Tibial artery (tissue), 4 donors: ENCODE measurements around the gene FZD7.

Source experiments
- DNase-seq, 2 donors: peaks; one replicate each; pipeline ENCODE4 v3.0.0-alpha.2; 2019
- H3K27ac ChIP-seq, 2 donors: fragments of 200-600 bp; sonication (generic) in 1 of 2; 1 replicate in 1 of 2; 2 replicates in 1 of 2; pipeline ENCODE4 v1.5.1; 2018 to 2019; ENCODE audit warnings: mild to moderate bottlenecking in 1 of 2
- H3K27me3 ChIP-seq, 2 donors: fragments of 200-600 bp; sonication (generic) in 1 of 2; one replicate each; pipeline versions ENCODE4 v1.5.1 to v1.6.0; 2016 to 2019
- H3K36me3 ChIP-seq, 3 donors: fragments of 200-600 bp; sonication (generic) in 2 of 3; one replicate each; pipeline ENCODE4 v1.5.1; 2016 to 2019; ENCODE audit warnings: mild to moderate bottlenecking in 2 of 3
- H3K4me1 ChIP-seq, 4 donors: fragments of 200-600 bp; sonication (generic) in 2 of 4; 1 replicate in 3 of 4; 2 replicates in 1 of 4; pipeline ENCODE4 v1.5.1; 2016 to 2019
- H3K4me3 ChIP-seq, 2 donors: fragments of 200-600 bp; sonication (generic) in 1 of 2; 1 replicate in 1 of 2; 2 replicates in 1 of 2; pipeline ENCODE4 v1.5.1; 2018 to 2019; ENCODE audit warnings: mild to moderate bottlenecking in 2 of 2
- H3K9me3 ChIP-seq, 3 donors: fragments of 200-600 bp; sonication (generic) in 1 of 3; one replicate each; pipeline ENCODE4 v1.5.1; 2016 to 2019
- intact Hi-C: fragments of 100-400 bp; cut with DNase I; formaldehyde crosslinking; loops from one replicate; pipeline ENCODE4 v1.15.0; 2023; ENCODE audit warnings: low total_unique reads
- TF ChIP-seq, protein P1 (sequence below), 2 experiments: fragments of 200-600 bp in 1 of 2; fragments of 450-650 bp in 1 of 2; IDR thresholded peaks; one replicate each; pipeline ENCODE4 v1.5.1; 2017 to 2019; ENCODE audit warnings: antibody characterized with exemption in 2 of 2, mild to moderate bottlenecking in 1 of 2, moderate library complexity in 1 of 2

FZD7 gene

DNA sequence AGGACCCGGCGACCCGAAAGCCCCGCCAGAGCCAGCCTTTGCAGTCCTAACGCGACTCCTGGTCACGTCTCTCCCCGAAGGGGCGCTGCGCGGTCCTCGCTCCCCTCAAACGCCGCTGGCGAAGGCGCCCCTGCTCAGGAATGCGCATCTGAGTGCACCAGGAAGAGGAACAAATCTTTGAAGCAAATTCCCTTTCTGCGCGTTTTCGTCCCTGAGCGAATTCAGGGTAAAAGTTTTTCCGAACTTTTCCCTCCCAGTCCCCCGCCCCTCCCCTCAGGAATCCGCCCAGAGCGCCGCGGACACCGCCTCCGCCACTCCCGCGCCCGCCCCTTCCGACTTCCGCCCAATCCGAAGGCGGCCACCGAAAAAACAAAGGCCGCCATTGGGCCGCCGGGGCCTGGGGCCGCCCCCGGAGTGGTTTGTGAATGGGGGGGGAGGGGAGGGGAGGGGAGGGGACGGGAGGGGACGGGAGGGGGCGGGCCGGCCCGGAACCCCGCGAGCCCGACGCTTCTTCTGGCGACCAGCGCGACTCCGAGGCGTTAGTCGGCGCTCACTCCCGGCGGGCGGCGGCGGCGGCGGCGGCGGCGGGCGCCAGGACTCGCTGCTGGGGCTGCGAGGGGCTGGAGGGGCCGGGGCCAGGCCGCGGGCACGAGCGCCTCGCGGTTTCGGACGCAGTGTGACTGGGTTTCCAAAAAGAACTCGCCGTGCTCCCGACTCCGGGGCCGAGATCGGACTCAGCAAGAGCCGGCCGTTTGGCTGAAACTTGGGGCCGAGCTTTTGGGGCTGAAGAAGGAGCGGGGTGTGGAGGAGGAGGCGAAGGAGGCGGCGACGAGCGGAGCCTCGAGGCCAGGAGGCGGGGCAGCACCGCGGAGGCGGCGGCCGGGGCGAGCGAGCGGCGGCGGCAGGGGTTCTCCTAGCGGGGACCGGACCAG, at the start of gene FZD7:
Gene FZD7, plus strand, starts transcription at position 539 of the 932 bp plus-strand sequence. CDS start 793 bp downstream, outside the sequence.
- Histone ChIP-seq H3K27ac (peak within 1 kb of the TSS; percentile 99), H3K9me3 (no peaks in the 10 kb centered on the region), H3K4me1 (peaks cover 0 to 48% (median 27%) of the 10 kb centered on the region in 4 donors), H3K36me3 (no peaks in the 10 kb centered on the region), H3K4me3 (peak within 1 kb of the TSS; percentile 81 to 96), H3K27me3 (no peaks in the 10 kb centered on the region)
- intact Hi-C loops = loop anchor here (2.0 to 5.0 kb wide), 2 partner anchors 153 to 344 kb away; partner anchors contain the start of gene BMPR2
- DNase-seq = peak; percentile 91 to 97
- TF ChIP-seq, protein P1, sequence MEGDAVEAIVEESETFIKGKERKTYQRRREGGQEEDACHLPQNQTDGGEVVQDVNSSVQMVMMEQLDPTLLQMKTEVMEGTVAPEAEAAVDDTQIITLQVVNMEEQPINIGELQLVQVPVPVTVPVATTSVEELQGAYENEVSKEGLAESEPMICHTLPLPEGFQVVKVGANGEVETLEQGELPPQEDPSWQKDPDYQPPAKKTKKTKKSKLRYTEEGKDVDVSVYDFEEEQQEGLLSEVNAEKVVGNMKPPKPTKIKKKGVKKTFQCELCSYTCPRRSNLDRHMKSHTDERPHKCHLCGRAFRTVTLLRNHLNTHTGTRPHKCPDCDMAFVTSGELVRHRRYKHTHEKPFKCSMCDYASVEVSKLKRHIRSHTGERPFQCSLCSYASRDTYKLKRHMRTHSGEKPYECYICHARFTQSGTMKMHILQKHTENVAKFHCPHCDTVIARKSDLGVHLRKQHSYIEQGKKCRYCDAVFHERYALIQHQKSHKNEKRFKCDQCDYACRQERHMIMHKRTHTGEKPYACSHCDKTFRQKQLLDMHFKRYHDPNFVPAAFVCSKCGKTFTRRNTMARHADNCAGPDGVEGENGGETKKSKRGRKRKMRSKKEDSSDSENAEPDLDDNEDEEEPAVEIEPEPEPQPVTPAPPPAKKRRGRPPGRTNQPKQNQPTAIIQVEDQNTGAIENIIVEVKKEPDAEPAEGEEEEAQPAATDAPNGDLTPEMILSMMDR (IDR thresholded peaks at IDR 0.05) = no peak

DNA sequence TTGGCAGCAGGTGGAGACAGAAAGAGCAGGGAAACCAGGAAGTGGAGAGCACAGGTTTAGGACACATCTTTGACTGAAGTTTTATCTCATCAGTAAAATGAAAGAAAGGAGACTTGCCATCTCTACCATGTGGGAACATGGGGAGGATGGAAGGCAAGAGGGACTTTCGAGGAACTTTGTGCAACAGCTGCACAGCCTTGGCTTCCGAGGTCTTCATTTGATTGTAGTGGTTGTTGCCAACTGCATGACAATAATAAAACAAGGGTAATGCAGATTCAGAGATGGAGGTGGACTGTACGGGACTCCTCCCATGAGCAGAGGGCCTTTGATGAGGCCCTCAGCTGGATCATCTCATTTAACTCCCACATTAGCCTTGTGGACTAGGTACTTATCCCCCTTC, 49.3 kb upstream of the FZD7 start:
- intact Hi-C loops = no loop called here
- no peak overlapping the region for H3K27ac ChIP-seq
- H3K4me1 ChIP-seq = peaks cover 0 to 15% (median 4%) of the 10 kb centered on the region in 4 donors
- no peak for DNase-seq
- no peaks in the 10 kb centered on the region for H3K27me3 ChIP-seq
- TF ChIP-seq, protein P1 (IDR thresholded peaks at IDR 0.05) = no peak
- no peaks in the 10 kb centered on the region for H3K9me3 ChIP-seq
- H3K4me3 ChIP-seq = no peak overlapping the region
- no peaks in the 10 kb centered on the region for H3K36me3 ChIP-seq

DNA sequence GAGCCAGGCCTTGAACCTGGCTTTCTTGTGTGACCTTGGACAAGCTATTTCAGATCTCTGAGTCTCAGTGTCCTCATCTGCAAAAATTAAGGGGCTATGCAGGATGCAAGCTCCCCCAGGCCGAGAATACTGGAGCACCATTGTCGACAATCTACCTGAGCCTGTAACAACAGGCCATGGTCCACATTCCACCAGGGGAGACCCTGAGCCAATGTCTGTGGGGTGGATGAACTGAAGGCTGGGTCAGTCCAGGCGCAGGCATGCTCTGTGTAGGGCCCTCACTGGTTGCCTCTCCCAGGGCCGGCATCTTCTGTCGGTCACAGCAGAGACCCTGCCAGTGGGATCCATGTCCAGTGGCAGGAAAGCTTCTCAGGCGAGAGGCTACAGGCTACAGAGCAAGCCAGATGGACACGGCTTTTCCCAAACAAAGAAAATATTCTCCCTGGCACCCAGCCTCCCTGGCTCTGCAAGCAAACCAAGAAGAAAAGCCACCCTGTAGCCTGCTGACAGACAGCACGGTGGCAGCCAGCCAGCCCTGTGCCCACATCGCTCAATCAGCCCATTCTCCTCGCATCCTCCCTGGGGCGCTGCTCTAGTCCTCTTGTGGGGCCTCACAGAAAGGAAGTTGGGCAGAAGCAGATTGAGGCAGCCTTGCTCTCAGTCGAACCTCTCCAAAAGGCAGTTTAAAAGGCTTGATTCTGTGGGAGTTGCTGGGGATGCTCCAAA, 48.7 kb upstream of the FZD7 start:
- H3K9me3 ChIP-seq = no peaks in the 10 kb centered on the region
- peaks cover 0 to 15% (median 4%) of the 10 kb centered on the region in 4 donors for H3K4me1 ChIP-seq
- H3K27me3 ChIP-seq = no peaks in the 10 kb centered on the region
- intact Hi-C loops = no loop called here
- DNase-seq = no peak
- TF ChIP-seq, protein P1 (IDR thresholded peaks at IDR 0.05) = no peak
- H3K36me3 ChIP-seq = no peaks in the 10 kb centered on the region
- no peak overlapping the region for H3K4me3 ChIP-seq
- no peak overlapping the region for H3K27ac ChIP-seq

DNA sequence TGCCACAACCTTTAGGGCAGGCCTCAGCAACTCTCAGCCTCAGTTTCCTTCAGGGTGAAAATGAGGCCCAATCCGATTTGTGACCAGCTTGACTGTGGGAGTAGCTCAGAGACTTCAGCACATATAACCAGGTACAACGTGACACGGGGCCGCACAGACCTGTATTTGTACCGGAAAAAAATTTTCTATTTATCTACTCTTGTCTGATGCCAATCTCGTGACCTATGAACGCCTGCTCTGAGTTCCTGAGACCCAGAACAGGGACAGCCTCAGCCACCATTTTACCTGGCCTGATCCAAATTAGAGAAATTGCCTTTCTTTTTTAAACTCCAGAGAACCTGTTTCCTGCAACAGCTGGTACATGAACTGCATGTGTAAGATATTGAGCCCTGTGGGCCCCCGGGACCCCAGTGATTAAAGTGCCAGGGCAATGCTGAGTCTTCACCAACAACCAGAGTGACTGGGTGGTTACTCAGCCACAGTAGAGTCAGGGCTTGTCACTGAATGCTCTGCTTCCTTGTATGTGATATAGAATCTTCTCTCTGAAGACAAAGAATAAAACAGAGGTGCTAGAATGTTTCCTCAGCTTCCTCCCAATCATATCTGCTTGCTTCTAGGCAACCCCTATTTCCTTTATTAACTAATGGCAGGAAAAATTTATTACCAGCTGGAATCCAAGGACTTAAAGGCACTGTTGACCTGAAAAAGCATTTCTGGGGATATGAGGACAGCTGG, 47.8 kb upstream of the FZD7 start:
- peaks cover 0 to 15% (median 4%) of the 10 kb centered on the region in 4 donors for H3K4me1 ChIP-seq
- no peaks in the 10 kb centered on the region for H3K9me3 ChIP-seq
- H3K36me3 ChIP-seq = no peaks in the 10 kb centered on the region
- H3K27ac ChIP-seq = no peak overlapping the region
- TF ChIP-seq, protein P1 (IDR thresholded peaks at IDR 0.05) = no peak
- DNase-seq = no peak
- intact Hi-C loops = no loop called here
- no peaks in the 10 kb centered on the region for H3K27me3 ChIP-seq
- H3K4me3 ChIP-seq = no peak overlapping the region

DNA sequence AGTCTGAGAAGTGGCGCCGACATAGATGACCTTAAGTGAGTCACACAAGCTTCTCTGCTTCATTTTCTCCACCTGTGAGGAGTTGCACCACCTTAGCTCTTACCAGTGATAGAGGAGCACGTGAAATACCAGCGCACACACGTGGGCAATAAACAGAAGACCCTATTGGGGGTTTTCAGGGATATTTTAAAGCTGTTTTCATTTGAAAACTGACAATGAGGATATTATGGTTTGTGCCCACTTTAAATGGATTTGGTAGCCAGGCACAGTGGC, 47.3 kb upstream of the FZD7 start:
- Histone ChIP-seq H3K9me3 (no peaks in the 10 kb centered on the region), H3K27me3 (no peaks in the 10 kb centered on the region), H3K4me3 (no peak overlapping the region), H3K27ac (no peak overlapping the region), H3K4me1 (peaks cover 0 to 15% (median 4%) of the 10 kb centered on the region in 4 donors), H3K36me3 (no peaks in the 10 kb centered on the region)
- no peak for DNase-seq
- intact Hi-C loops = no loop called here
- TF ChIP-seq, protein P1 (IDR thresholded peaks at IDR 0.05) = no peak
